Head of caudate nucleus (tissue), 42 donors: Measurements from ENCODE around the gene WDR86.

ENCODE experiments used
- DNase-seq, 42 donors: peaks; one replicate each; pipeline versions ENCODE4 v3.0.0 to v3.0.0-alpha.2; 2020 to 2021; ENCODE audit warnings: mixed read lengths in 7 of 42
- intact Hi-C: fragments of 100-400 bp; cut with DNase I; formaldehyde crosslinking; loops from one replicate; pipeline ENCODE4 v1.15.0; 2022

The WDR86 gene

GRCh38 chr7:151444632-151445031, 34.8 kb upstream of the WDR86 start:
- intact Hi-C loops: no loop called here
- no peak for DNase-seq

DNA sequence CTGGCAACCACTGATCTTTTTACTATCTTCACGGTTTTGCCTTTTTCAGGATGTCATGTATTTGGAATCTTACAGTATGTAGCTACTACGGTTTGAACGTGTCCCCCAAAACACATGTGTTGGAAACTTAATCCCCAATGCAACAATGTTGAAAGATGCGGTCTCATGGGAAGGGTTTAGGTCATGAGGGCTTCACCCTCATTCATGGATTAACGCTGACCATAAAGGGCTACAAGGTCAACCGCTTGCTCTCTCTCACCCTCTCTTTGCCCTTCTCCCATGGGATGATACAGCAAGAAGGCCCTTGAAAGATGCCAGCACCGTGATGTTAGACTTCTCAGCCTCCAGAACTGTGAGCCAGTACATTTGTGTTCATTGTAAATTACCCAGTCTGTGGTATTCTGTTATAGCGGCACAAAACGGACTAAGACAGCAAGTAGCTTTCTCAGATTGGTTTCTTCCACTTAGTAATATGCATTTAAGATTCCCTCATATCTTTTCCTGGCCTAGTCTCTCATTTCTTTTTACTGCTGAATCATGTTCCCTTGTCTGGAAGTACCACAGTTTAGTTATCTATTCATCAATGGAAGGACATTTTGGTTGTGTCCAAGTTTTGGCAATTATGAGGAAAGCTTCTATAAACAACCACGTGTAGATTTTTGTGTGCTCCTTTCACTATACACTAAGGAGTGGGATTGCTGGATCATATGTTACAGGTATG, 33.1 kb upstream of the WDR86 start:
- intact Hi-C loops: no loop called here
- no peak for DNase-seq

DNA sequence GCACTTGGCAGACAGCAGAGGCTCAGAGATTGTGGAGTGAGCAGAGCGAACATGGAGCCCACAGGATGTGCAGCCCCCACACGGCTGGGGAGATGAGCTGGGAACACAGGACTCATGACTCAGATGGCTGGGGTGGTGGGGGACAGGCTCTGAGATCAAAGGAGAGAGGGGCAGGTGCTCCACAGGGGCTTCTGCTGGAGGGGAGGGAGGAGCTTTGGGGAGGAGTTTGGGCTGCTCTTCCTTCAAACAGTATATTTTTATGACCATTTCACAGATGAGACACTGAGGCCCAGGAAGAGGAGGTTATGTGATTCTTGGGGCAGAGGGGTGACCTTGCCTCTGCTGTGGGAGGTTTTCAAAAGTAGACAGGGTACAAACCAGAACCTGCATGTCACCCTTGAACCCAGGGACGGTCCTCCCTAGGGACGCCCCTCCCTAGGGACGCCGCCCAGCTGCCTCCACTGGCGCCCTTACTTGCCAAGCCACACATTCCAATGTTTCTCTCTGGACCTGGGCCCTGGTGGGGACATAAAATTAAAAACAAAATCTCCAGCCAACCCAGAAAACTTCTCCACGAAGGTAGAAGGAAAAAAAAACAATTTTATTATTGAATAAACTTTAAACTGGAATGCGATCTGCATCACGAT, 31.1 kb upstream of the WDR86 start:
- intact Hi-C loops: no loop called here
- DNase-seq: no peak

DNA sequence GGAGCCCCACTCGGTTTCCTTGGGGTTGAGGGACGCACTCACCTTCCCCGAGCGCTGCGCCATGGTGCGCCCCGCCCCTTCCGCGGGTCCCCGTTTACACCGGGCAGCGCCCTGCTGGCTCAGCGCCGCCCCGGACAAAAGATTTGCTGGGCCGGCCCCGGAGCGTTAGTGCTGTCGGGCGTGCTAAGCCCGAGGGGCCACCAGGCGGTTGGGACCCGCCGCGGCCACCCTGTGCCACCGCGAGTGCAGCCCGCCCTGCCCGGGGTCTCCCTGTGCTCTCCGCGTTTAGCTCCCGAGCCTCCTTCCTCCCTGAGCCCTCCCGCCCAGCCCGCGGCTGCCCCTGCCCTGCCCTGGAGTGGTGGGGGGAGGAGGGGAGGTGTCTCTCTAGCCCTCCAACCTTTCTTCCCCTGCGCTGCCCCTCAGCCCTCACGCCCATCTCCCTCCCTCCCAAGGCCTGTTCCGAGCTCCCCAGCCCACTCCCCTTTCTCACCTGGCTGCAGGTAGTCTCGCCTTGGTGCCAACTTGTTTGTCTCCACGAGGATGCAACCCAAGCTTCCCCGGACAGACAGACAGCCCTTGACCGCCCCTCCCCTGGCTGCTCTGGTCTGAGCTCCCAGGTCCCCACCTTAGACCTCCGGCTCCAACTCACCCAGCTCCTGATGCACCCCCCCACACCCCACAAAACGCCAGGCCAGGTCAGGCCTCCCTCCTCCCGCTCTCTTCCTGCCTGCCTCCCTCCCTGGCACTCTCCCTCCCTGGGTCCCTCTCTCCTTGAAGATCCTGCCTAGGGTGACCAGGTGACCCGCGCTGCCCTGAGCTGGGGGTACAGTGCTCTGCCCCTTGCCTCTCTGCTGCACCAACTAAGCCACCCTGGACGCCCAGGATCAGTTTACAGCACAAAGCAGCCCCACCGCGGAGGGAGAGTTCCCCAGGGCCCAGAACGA, 30.3 kb upstream of the WDR86 start, which contains the start of gene CRYGN:
TSS of gene CRYGN (minus strand) at position 287 of the 944 bp plus-strand sequence. CDS start at position 63, 224 bp downstream.
- intact Hi-C loops: no loop called here
- DNase-seq: no peak

DNA sequence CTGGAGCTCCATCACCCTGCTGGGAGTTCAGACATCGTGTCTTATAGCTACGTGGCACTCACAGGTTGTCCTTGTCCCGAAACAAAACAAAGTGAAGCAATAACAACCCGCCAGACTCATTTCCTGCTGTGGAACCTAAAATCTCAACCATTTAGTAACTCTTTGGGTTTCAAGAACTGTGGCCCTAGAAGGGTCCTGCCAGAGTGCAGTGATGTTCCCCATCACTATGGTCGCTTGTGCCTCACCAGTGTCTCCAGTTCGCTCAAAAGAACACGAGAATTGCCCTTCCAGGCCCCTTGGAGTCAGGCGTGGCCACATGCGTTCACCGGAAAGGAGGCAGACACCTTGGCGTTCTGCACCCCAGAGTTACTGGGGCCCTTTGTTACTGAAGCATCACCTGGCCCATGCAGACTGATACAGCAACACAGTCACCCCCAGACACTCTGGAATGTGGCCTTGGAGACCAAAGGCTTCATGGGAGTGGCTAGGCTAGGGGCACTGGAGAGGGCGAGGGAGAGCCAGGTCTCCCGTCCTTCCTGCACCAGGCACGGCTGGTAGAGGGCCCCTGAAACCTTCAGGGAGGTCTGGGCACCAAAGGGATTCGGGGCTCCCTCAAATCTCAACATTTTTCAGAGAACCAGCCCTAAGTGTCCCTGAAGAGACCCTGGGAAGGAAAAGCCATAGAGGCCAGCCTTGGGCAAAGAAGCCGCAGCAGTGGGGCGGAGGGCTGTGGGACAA, 29.2 kb upstream of the WDR86 start:
- intact Hi-C loops: no loop called here
- no peak for DNase-seq

- intact Hi-C loops: no loop called here
- DNase-seq: no peak
These were observed 28.2 kb upstream of the WDR86 start for GRCh38 chr7:151437866-151438516.

GRCh38 chr7:151437159-151437553, 27.3 kb upstream of the WDR86 start:
- intact Hi-C loops: no loop called here

DNA sequence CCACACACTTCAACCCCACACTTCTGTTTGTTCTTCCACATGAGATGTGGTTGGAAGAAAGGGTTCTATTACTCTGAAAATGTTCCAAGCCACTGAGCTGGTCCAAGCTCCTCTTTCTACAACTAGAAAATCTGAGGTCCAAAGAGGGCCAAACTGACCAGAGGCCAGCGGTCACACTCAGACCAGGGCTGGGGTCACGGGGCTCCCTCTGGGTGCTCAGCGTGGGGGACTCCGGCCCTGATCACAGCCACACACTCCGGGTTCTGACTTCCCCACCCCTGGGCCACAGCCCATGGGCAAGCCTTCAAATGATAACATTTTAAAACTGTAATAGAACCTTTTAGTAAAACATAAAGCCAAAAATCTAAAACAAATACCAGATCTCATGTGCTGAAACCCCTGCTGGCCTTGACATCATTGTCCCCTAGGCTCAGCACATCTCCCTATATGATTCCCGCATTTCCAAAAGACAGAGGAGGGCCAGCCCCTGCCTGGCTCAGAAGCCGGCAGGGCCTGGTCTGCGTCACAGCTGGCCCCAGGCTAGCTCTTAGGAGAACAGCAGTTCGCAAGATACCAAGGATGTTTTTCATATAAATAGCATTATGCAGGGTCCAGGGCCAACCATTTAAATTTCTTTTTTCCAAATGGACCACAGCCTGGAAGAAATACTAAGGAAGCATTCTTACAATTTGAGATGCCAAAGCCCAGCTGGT, 26.8 kb upstream of the WDR86 start:
- intact Hi-C loops: no loop called here
- no peak for DNase-seq

More at GRCh38 chr7:151437159-151437553, 27.3 kb upstream of the WDR86 start:
- no peak for DNase-seq

GRCh38 chr7:151435971-151436370, 26.1 kb upstream of the WDR86 start:
- DNase-seq: no peak
- intact Hi-C loops: no loop called here

GRCh38 chr7:151435103-151435916, 25.5 kb upstream of the WDR86 start:
- DNase-seq: peak in 17 of 42 donors; percentile 19 to 69 (median 42)
- intact Hi-C loops: no loop called here

- no peak for DNase-seq
- intact Hi-C loops: no loop called here
These were observed 24.7 kb upstream of the WDR86 start for GRCh38 chr7:151434549-151434948.

GRCh38 chr7:151433721-151434400, 24.0 kb upstream of the WDR86 start:
- intact Hi-C loops: no loop called here
- no peak for DNase-seq

GRCh38 chr7:151432658-151433521, 23.1 kb upstream of the WDR86 start:
- no peak for DNase-seq
- intact Hi-C loops: no loop called here

DNA sequence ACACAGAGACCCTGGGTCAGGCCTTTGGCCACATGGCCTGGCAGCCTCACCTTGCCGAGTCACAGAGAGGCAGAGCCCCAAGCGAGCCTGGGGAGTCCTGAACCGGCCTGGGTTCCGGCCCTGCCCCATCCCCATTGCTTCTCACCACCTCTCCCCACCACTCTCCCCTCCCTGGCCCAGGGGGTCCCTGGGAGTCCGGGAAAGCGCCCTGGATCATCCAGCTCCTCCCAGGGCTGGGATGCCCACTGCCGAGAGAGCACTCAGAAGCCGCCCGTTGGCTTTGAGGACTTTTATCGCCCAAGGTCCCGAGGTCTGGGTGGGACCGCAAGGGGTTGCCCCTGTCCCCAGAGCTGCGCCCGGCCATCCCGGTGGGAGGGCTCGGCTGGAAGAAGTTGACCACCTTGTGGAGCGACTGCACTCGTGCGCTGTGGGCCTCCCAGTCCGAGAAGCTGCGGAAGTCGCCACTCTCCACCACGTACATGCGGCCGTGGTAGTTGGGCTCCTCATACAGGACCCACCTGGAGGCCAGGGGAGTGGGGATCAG, 22.0 kb upstream of the WDR86 start:
- intact Hi-C loops: no loop called here
- no peak for DNase-seq

DNA sequence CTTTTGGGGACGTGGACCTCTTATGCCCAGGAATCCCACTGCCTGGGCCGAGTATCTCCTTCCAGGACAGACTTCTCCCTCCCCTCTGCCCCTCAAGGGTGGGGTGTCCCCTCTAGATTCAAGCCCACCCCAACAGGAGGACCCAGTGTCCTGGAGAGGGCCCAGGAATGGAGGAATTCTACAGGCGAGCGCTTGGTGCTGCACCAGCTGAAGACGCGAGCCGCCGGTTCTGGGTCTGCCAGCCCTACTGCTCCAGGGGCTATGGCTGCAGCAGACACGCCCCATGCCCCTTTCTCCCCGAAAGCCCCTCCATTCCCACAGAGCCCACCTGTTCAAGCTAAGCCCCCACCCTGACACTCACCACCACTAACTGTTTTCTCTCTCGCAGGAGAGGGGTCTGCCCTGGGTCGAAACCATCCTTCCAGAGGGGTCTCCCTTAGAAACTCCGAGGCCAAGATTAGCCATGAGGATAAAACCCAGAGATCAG, 21.5 kb upstream of the WDR86 start:
- intact Hi-C loops: no loop called here
- no peak for DNase-seq
